GM21737 (cell line): Measurements from ENCODE around the gene CMTM8.

Source experiments
- ATAC-seq: cut with Tn5 transposase; IDR thresholded peaks from one replicate; pipeline ENCODE4 v1.9.1; 2021; ENCODE audit warnings: mild to moderate bottlenecking, moderate library complexity; ENCODE audit not compliant: unreplicated experiment

The CMTM8 gene

GRCh38 chr3:32334675-32335074, 96.2 kb downstream of the CMTM8 start:
- ATAC-seq, result no peak

- ATAC-seq, result no peak
Measured at GRCh38 chr3:32335365-32336112, 97.1 kb downstream of the CMTM8 start.

GRCh38 chr3:32336113-32336498, 97.6 kb downstream of the CMTM8 start:
- ATAC-seq, result no peak

GRCh38 chr3:32337505-32337904, 99.0 kb downstream of the CMTM8 start:
- no peak for ATAC-seq

- no peak for ATAC-seq
Measured at GRCh38 chr3:32340039-32340438, 101.6 kb downstream of the CMTM8 start.

- ATAC-seq, result no peak
Measured at GRCh38 chr3:32340611-32341365, 102.3 kb downstream of the CMTM8 start.

GRCh38 chr3:32347343-32348125, 109.1 kb downstream of the CMTM8 start:
- ATAC-seq, result no peak

GRCh38 chr3:32349184-32349583, 110.7 kb downstream of the CMTM8 start:
- no peak for ATAC-seq

- no peak for ATAC-seq
Measured at GRCh38 chr3:32352563-32352962, 114.1 kb downstream of the CMTM8 start.

GRCh38 chr3:32353351-32353750, 114.9 kb downstream of the CMTM8 start:
- no peak for ATAC-seq

GRCh38 chr3:32354362-32354778, 115.9 kb downstream of the CMTM8 start:
- no peak for ATAC-seq

- ATAC-seq, result no peak
Measured at GRCh38 chr3:32355751-32356291, 117.3 kb downstream of the CMTM8 start.

- no peak for ATAC-seq
Measured at GRCh38 chr3:32359766-32360492, 121.4 kb downstream of the CMTM8 start.

- no peak for ATAC-seq
Measured at GRCh38 chr3:32360493-32360827, 122.0 kb downstream of the CMTM8 start.

GRCh38 chr3:32366638-32367397, 128.3 kb downstream of the CMTM8 start:
- ATAC-seq, result no peak

- no peak for ATAC-seq
Measured at GRCh38 chr3:32367442-32367841, 129.0 kb downstream of the CMTM8 start.

- no peak for ATAC-seq
Measured at GRCh38 chr3:32371461-32372212, 133.2 kb downstream of the CMTM8 start.

GRCh38 chr3:32372213-32372490, 133.7 kb downstream of the CMTM8 start:
- no peak for ATAC-seq

- ATAC-seq, result no peak
Measured at GRCh38 chr3:32373276-32373675, 134.8 kb downstream of the CMTM8 start.

- ATAC-seq, result no peak
Measured at GRCh38 chr3:32373844-32374243, 135.4 kb downstream of the CMTM8 start.
